ENCODE measurements around the gene IFI35. TPM values are rescaled to one million over a fixed set of nuclear protein-coding genes. Genes with fewer than 3 reads are reported as not detected.

IFI35 gene
- total RNA-seq, 2 experiments from 2014 or later: 6.3 to 8.6 TPM

DNA sequence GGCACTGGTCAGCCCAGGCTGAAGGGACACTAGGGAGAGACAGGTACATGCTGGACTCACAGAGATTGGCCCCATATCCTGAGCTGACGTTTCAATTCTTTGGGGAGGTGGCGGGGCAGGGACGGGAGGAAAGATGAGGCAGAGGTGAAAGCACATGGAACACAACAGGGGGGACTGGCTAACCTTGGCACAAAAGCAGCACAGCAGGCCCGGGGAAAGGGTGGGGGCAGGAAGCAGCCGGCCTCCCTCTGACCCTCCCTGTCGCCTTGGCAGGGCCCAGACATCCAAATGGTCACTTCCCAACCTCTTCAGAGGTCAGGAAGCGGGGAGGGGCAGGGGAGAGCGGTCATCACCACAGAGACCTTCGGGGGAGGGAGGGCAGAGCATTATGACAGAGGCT is 9.0 kb downstream of the IFI35 start:
- Histone ChIP-seq H4K20me1 (ENCODE audit: insufficient read depth, low read length) (no peaks in the 10 kb centered on the region), H3K79me2 (ENCODE audit: insufficient read depth, low read depth, low read length) (no peaks in the 10 kb centered on the region), H2AFZ (ENCODE audit: low read length) (no peak overlapping the region), H3K4me2 (ENCODE audit: low read length) (no peak overlapping the region), H3K4me1 (ENCODE audit: insufficient read depth, low read length, poor library complexity, severe bottlenecking) (no peaks in the 10 kb centered on the region), H3K9me3 (ENCODE audit: low read length) (no peaks in the 10 kb centered on the region), H3K4me3 (ENCODE audit: low read depth, low read length, poor library complexity, severe bottlenecking) (no peak overlapping the region), H3K27ac (ENCODE audit: low read depth, low read length, poor library complexity, severe bottlenecking) (no peak overlapping the region), H3K36me3 (ENCODE audit: insufficient read depth, low read length) (no peaks in the 10 kb centered on the region), H3K9me2 (ENCODE audit: insufficient read depth, low read length) (no peaks in the 10 kb centered on the region)
- POLR2A ChIA-PET: no interaction called here
- TF ChIP-seq EZH2phosphoT487 (IDR thresholded peaks at IDR 0.05; ENCODE audit: borderline replicate concordance, low read depth, low read length): no peak
- TF ChIP-seq, protein P1, sequence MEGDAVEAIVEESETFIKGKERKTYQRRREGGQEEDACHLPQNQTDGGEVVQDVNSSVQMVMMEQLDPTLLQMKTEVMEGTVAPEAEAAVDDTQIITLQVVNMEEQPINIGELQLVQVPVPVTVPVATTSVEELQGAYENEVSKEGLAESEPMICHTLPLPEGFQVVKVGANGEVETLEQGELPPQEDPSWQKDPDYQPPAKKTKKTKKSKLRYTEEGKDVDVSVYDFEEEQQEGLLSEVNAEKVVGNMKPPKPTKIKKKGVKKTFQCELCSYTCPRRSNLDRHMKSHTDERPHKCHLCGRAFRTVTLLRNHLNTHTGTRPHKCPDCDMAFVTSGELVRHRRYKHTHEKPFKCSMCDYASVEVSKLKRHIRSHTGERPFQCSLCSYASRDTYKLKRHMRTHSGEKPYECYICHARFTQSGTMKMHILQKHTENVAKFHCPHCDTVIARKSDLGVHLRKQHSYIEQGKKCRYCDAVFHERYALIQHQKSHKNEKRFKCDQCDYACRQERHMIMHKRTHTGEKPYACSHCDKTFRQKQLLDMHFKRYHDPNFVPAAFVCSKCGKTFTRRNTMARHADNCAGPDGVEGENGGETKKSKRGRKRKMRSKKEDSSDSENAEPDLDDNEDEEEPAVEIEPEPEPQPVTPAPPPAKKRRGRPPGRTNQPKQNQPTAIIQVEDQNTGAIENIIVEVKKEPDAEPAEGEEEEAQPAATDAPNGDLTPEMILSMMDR (conservative IDR thresholded peaks at IDR 0.05; ENCODE audit: low read length): no peak
- DNase-seq (ENCODE audit: low spot score): no peak
- intact Hi-C loops (cut with micrococcal nuclease; ENCODE audit: unreplicated experiment): no loop called here
- BruUV-seq (replicated peaks): no TSS peak
- CTCF ChIA-PET (ENCODE audit: unreplicated experiment): no interaction called here

DNA sequence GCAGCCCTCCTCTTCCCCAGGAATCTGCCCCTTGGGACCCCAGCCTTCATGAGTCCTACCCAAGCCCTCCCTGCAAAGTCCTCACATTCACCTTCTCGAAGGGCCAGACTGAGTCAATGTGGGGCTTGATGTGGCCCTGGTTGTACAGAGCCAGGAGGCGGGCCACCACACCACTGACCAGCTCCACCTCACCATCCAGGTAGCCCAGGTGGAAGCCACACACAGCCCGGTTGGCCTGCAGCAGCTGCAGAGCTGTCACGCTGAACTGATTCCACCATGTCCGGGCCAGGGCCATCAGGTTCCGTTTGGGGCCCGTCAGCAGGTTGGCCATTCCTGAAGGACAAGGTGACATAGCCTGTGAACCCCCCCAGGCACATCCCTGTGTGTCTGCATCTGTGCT is 9.6 kb downstream of the IFI35 start:
- Histone ChIP-seq H3K4me3 (ENCODE audit: low read depth, low read length, poor library complexity, severe bottlenecking) (no peak overlapping the region), H3K79me2 (ENCODE audit: insufficient read depth, low read depth, low read length) (no peaks in the 10 kb centered on the region), H4K20me1 (ENCODE audit: insufficient read depth, low read length) (no peaks in the 10 kb centered on the region), H3K36me3 (ENCODE audit: insufficient read depth, low read length) (no peaks in the 10 kb centered on the region), H3K27ac (ENCODE audit: low read depth, low read length, poor library complexity, severe bottlenecking) (no peak overlapping the region), H3K9me3 (ENCODE audit: low read length) (no peaks in the 10 kb centered on the region), H2AFZ (ENCODE audit: low read length) (no peak overlapping the region), H3K4me2 (ENCODE audit: low read length) (no peak overlapping the region), H3K4me1 (ENCODE audit: insufficient read depth, low read length, poor library complexity, severe bottlenecking) (peaks cover 5% of the 10 kb centered on the region), H3K9me2 (ENCODE audit: insufficient read depth, low read length) (no peaks in the 10 kb centered on the region)
- BruUV-seq (replicated peaks): no TSS peak
- intact Hi-C loops (cut with micrococcal nuclease; ENCODE audit: unreplicated experiment): no loop called here
- ChIA-PET POLR2A (no interaction called here), CTCF (ENCODE audit: unreplicated experiment) (no interaction called here)
- no peak for TF ChIP-seq EZH2phosphoT487 (IDR thresholded peaks at IDR 0.05; ENCODE audit: borderline replicate concordance, low read depth, low read length)
- TF ChIP-seq, protein P1 (conservative IDR thresholded peaks at IDR 0.05; ENCODE audit: low read length): no peak
- DNase-seq (ENCODE audit: low spot score): no peak

DNA sequence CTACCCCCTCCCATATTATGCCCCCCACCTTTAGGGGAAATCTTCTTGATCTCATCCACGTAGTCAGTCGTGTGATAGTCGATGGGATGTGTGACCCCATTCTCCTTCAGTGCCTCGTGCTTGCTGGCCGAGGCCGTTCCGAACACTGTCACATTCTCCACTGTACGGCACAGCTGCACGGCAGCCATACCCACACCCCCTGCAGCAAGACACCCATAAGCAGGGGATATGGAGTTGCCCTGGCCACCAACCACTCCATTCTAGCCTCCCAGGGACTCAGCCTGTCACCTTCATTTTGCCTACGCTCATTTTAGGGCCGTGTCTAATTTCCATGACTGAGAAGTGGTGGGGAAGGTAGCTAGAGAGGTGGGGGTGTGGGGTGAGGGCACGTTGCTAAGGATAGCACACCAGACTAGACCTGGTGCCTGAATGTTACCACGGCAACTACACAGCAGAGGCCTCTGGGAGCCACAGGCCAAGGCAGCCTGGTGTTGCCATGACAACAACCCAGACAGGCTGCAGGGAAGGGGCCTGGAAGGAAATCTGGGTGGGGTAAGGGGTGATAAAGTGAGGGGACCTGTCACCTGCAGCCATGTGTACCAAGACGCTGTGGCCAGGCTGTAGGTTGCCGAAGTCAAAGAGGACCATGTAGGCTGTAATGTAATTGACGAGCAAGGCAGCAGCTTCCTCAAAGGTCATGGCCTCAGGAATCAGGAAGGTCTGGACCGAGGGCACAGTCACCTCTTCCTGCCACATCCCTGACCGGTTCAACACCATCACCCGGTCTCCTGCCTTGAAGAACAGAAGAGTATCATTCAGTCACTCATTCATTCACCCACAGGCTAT is 11.6 kb downstream of the IFI35 start:
- CTCF ChIA-PET (ENCODE audit: unreplicated experiment): no interaction called here
- POLR2A ChIA-PET: interaction anchor here (0.7 kb wide), 2 partner anchors 14 to 20 kb away, joined by 3 read pairs; no protein-coding TSS in a partner anchor
- intact Hi-C loops (cut with micrococcal nuclease; ENCODE audit: unreplicated experiment): no loop called here

More for the DNA sequence above, 11.6 kb downstream of the IFI35 start:
- BruUV-seq (replicated peaks): no TSS peak
- H3K9me3 ChIP-seq (ENCODE audit: low read length): no peaks in the 10 kb centered on the region
- no peak overlapping the region for H3K4me3 ChIP-seq (ENCODE audit: low read depth, low read length, poor library complexity, severe bottlenecking)
- H4K20me1 ChIP-seq (ENCODE audit: insufficient read depth, low read length): no peaks in the 10 kb centered on the region
- no peak overlapping the region for H3K27ac ChIP-seq (ENCODE audit: low read depth, low read length, poor library complexity, severe bottlenecking)
- no peaks in the 10 kb centered on the region for H3K36me3 ChIP-seq (ENCODE audit: insufficient read depth, low read length)
- peaks cover 9% of the 10 kb centered on the region for H3K4me1 ChIP-seq (ENCODE audit: insufficient read depth, low read length, poor library complexity, severe bottlenecking)
- H3K9me2 ChIP-seq (ENCODE audit: insufficient read depth, low read length): no peaks in the 10 kb centered on the region
- H3K79me2 ChIP-seq (ENCODE audit: insufficient read depth, low read depth, low read length): no peaks in the 10 kb centered on the region
- H3K4me2 ChIP-seq (ENCODE audit: low read length): no peak overlapping the region
- TF ChIP-seq EZH2phosphoT487 (IDR thresholded peaks at IDR 0.05; ENCODE audit: borderline replicate concordance, low read depth, low read length): no peak
- TF ChIP-seq, protein P1 (conservative IDR thresholded peaks at IDR 0.05; ENCODE audit: low read length): no peak
- no peak for DNase-seq (ENCODE audit: low spot score)
- H2AFZ ChIP-seq (ENCODE audit: low read length): no peak overlapping the region
